GM18526 (cell line): ENCODE measurements around the gene BMPER.

ENCODE experiments used
- POLR2A ChIP-seq: IDR thresholded peaks from 3 replicates; pipeline ENCODE4 v1.6.1; 2011; ENCODE audit not compliant: insufficient read length; ENCODE audit errors: extremely low read depth

BMPER gene

DNA sequence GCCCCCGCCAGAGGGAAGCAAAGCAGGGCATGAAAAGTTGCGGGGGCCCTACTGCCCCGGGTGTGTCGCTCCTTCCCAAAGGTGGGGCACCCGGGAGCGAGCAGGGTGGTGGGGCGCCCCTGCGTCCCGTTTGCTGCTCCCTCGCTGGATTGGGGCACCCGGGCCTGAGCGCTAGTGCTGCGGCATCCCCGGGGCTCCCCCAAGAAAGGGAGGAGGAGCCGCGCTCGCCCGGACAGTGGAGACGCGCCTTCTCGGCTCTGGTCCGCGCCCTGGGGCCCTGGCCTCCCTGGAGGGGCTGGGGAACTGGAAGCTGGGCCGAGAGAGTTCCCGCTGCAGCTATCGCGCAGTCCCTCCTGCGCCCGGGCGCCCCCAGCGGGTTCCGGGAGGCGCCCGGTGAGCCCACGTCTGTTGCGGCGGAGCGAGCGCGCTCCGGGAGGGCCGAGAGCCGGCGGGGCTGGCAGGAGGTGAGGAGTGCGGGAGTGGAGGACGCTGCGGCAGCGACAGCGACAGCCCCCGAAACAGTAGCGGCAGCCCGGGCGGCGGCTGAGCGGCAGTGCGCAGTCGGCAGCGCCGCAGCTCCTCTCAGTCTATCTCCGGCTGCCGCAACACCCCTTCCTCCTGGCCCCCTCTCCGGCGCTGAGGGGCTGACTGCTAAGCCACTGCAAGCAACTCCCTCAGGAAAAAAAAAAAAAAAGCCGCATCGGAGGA, 504 bp upstream of the BMPER start:
- TF ChIP-seq POLR2A, result no peak

DNA sequence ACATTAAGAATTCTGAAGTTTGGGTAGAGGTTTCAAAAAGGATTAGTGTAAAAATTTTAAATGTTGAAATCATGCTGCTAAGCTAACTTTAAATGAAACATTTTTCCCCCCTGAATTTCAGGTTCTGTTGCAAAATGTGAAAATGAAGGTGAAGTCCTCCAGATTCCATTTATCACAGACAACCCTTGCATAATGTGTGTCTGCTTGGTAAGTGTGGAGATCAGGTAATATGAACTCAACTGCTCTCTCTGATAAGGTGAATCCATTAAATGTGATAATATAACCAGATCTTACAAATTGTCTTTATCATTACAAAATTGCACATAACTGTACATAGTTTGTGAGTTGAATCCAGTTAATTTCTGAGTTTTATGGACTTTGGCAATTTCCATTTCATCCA, 1.4 kb downstream of the BMPER start:
- TF ChIP-seq POLR2A, result no peak

DNA sequence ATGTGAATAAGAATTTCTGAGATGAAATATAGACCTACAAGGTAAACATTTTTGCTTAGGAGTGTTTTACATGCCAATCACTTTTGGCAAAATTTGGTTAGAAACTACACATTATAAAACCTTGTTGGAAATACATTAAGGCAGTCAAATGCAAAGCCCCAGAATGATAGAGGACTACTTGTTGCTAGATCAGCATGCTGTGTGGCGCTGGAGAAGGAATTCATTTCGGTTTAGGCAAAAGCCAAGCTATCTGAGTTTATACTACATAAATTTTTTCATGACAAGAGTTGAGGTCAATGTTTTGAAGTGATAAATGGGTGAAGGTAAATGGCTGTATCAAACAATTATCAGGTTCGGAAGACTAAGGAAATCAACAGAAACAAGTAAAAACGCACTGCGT, 2.3 kb downstream of the BMPER start:
- no peak for TF ChIP-seq POLR2A

DNA sequence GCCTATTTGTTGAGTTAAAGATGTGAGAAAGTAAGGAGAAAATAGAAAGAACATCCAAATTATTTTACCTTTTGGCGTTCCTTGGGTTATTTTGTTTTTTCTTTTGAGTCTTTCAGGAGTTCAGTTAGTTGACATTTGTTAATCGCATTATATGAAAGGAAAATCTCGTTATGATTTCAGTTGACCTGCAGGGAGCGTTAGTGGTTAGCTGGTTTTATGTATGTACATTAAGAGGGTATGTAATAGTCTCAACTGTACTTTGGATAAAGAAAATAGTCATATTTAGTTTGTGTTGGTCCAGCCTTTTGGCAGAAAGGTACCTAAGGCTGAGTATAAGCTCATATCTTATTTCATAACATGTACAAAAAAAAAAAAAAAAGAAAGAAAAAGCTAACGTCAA, 4.0 kb downstream of the BMPER start:
- TF ChIP-seq POLR2A, result no peak

DNA sequence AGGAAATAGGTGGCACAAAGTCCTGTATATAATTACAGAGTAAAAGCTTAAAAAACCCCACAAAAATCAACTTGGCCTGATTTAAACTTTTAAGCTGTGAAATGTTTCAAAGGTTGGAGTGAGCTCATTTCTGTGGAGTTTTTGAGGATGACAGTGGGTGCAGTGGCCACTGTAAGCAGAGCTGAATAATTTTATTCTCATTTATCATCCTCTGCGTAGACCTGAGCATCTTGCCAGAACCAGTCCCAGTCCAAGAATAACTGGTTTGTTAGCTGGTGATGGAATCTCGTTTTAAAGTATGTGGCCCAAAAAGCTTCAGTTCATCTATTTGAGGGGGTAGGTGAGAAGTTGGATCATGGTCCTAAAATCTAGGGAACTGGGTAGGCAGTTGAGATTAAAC, 4.4 kb downstream of the BMPER start:
- TF ChIP-seq POLR2A, result no peak

DNA sequence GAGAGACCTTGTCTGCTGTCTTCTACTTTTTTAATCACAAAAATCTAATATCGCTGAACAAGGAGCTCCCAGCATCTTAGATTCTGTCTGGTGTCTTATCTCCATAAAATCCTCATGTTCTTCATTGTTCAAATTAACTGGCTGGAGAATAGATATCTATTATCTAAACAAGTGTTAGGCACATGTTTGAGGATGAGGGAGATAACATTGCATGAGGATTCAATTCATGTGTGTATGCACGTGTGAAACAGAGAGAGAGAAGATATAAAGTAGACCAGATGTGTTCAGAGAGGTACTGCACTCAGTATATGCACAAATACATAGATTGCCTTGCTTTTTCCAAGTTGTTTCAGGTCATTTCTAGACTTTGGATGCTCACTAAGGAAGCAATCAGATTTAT, 5.4 kb downstream of the BMPER start:
- no peak for TF ChIP-seq POLR2A

DNA sequence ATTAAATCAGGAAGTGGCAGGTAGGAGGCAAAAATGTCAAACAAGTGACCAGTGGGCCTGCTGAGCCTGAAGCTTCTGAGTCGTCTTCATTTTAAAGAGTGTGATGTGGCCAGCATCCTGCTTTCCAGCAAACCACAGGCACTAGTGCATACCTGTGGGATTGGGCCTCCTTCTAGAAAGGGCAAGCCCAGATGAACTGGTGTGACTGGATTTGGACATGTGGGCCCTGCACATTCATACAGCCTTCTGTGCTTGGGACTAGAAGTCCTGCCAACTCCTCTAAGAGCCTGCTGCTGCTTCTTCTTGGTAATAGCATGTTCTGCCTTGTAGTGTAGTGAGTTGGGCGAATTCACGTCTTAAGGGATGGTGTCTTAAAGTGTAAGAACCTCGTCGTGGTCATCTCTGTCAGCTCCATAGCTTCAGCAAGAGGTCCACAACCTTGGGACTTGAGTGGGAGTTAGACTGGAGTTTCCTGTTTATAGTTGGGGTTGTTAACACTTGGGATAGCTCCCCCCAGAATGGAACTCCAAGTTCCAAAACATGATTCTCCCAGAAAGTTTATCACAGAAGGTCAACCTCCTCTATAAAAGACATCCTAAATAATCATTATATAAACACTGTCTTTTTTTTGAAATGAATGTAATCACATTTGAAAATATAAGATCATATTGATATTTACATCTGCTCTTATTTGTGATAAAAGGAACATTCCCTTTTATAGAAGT, 11.2 kb downstream of the BMPER start:
- no peak for TF ChIP-seq POLR2A

DNA sequence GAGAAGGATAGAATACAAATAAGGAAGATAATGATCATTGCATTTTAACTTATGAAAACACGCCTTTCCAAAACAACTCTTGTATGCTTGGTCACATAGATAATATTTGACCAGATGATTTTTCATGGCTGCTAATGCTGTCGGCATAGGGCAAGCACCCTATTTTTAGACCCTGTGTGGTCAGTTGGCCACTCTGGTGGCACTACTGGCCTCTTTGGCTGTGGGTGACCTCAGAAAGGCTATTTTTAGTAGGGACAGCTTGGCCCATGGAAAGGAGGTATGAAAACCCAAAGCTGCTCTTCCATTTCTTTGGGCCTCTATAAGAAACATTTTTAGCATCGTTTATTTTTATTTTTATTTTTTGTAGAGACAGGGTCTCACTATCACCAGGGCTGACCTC, 12.3 kb downstream of the BMPER start:
- no peak for TF ChIP-seq POLR2A

DNA sequence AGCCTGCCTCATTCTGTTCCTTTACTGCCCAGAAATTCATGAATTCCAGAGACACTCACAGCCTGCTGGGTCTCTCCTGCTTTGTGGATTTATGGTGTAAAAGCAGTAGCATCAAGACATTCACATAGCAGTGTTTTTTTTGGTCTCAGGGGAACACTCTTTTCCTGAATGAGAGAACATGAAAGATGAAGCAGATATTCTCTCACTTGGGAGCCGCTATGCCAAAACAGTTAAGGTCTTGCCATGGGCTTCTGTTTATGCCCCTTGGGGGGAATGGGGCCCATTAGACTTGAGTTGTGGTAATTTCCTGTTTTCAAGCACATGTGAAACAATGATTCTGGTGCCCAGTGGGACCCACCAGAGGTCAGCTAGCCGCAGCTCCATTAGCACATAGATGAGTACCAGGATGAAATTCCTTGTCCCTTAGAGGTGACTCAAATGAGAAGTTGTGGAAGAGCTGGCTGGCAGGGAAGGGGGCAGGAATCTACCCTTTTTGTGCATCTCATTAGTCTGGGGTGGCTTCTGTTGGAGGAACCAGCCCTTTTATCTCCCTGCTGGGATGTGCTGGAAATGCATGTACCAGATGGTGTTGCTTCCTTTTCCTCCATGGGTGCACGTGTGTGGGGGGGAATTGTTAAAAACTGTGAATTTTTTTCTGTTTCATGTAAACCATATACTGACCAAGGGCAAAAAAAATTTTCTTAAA, 13.3 kb downstream of the BMPER start:
- TF ChIP-seq POLR2A, result no peak

DNA sequence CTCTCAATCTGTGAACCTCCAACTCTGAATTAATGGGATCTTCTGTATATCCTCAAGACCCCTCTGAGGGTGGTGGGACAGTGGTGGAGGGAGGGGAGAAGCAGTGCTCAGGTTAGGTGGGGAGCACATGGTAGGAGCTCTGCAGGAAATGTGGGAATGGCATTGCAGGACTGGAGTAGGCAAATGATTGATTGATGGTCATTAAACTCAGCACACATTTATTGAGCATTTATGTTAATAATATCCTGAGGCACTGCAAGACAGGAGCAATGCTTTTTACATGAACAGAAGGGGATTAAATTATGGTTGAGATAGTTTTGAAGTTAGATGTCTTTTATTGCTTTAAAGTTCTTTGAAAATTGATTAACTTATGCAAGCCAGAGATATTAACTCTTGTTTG, 14.1 kb downstream of the BMPER start:
- TF ChIP-seq POLR2A, result no peak

DNA sequence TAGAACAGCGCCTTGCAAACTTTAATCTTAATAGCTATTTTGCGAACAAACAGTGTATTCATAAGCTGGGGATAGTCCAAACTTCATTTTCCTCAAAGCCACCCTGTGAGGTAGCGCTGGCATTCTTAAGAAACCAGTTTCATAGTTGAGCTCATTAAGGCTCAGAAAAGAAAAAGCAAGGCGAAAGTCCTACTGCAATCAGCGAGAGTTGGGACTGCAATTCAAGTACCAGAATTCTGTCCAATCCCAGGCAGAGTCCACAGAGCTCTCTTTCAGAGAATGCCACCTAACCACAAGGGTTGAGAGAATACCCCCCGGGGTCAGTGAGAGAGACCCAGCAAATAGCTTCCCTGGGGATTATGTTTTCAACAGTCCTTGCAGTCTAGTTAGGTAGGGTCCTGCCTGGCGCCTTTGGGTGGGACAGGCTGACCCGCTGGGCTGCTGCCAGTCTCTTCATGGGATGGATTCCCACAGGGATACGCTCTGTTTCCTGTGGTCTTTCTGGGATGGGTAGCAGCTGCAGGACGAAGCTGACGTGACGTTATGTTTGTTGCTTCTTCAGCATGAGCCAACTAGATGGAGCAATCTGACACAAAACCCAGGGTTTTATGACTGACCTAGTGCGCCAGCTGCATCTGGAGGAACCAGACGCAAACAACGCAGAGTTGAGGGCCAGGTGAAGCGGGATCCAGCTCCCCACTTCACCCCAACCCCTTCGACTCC, 16.0 kb downstream of the BMPER start:
- TF ChIP-seq POLR2A, result no peak

DNA sequence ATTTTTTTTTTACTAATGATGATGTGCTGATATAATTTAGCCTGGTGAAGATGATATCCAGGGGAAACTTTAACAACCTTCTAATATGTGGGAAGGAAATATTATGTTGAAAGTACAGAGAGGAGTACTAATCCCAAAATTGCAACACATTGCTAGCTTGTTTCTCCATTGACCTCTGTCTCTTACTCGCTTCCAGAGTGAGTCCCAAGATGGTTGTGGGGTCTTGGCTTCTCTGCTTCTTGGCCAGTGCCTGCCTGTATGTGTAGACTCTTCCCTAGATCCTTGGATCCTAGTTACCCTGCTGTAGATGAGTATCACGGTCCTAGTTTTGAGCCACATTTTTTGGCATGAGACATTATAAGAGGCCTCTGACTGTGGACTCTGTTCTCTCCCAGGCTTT, 17.5 kb downstream of the BMPER start:
- TF ChIP-seq POLR2A, result no peak

DNA sequence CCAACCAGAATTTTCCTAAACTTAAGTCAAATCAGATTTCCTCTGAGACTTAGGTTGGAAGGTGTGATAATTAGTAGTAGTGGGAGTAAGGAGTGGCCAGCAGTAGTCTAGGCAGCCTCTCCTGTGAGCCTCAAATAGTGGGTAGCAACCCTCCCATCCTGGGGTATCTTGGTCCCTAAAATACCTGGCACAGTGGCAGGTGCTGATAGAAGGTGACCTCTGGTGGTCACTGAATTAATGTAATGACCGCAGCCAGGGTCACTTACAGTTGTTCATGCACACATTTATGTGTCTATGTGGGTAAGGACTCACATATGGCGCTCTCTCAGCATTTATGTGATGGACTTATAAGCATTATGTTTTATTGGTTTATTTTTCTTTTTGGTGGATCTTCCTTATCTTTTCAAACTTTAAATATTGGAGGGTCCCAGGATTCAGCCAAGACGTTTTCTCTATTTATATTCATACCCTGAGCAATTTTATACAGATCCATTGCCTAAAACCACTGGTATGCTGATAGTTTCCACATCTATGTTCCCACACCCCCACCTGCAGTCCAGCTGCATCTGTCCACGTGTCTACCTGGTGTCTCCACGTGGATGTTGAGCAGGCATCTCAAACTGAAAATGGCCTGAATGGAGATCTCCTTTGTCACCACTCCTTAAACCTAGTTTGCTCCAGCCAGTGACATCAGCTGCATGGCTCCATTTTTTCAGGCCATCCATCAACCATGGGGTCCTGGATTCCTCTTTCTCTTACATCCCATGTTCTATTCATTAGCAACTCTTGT, 18.3 kb downstream of the BMPER start:
- TF ChIP-seq POLR2A, result no peak

DNA sequence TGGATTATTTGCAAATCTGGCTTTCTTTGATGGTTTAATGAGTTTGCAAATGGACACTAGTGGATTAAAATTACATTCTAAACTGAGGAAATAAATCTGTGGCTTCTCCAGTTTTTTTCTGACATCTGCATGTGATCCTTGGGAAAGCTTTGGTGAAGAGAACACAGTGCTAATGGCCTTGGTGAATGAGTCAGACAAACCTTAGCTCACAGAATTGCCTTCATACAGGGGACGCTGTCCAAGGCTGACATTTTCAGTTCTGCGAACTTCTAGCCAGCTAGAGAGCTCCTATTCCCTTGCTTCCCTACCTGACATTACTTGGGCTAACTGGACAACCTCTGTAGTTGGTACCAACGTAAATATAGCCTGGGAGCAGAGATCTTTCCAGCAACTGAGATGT, 21.2 kb downstream of the BMPER start:
- TF ChIP-seq POLR2A, result no peak

DNA sequence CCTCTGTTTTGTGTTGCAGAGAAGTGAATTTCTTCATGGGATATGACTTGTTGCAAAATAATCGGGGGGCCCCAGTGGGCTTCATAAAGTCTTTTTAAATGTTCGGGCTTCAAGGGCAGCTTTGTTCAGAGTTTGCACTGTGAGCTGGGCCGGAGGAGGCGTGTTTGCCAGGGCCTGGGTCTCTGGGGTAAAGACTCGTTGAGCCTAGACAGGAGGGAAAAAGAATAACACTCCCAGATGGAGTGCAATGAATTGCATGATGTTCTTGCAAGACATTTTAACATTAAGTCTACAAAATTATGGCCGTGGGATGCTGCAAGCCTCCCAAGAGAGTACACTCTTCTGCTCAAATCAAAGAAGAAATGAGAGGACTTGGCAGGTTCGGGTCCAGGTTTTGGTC, 23.6 kb downstream of the BMPER start:
- no peak for TF ChIP-seq POLR2A

DNA sequence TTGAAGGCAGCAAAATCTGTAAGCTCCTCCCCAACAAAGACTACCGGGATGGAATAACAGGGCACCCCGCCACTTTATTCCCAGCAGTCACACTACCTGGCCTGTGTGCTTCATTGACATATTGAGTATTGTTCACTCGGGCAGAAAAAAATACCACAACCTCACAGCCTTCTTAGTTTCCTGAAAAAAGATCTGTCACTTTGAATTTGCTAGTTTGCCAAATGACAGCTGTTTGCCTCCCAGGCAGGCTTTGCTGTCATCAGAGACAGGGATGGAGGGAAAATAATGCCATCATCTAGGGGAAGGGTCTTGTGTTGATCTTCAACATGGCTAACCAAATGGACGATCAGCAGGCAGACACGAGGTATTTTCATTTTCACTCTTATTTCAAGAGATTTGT, 26.9 kb downstream of the BMPER start:
- no peak for TF ChIP-seq POLR2A
